Measurements from ENCODE around the gene NLRC5.

Gene NLRC5

DNA sequence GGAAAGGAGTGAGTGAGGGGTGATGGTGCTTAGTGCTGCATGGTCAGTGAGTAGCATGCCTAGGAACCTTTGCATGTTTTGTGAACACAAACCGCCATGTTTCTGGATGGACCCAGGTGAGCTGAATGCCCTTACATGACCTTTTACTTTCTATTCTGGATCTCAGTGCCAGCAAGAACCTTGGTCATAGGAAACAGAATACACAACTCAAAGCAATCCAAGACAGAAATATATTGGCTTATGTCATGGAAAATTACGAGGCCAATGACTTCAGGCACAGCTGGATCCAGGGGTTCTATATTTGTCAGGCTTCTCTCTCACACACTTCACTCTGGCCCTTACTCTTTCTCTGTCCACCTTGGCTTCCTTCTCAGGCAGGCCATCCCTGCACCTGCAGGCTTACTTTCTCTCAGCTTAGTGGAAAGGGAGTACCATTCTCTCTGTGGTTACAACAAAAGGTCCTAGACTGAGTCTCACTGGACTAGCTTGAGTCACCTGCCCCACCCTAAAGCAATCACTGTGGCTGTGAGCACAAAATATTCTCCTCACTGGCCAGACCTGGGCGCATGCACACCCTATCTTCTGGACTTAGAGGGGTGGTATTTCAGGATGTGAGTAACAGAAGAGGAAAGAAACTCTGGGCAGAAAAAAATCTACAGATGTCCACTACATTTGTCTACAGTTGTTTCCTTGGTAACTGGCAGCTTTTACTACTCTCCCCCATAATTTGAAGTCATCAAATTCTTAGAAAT lies 82.7 kb downstream of the NLRC5 start:
- Histone ChIP-seq H3K27ac (no peak overlapping the region), H3K9me3 (ENCODE audit: severe bottlenecking) (no peaks in the 10 kb centered on the region), H3K4me3 (ENCODE audit: low read depth, low read length) (no peak overlapping the region), H3K36me3 (no peaks in the 10 kb centered on the region), H3K27me3 (ENCODE audit: insufficient read depth, low read depth, severe bottlenecking) (no peaks in the 10 kb centered on the region)
- TF ChIP-seq, protein P1, sequence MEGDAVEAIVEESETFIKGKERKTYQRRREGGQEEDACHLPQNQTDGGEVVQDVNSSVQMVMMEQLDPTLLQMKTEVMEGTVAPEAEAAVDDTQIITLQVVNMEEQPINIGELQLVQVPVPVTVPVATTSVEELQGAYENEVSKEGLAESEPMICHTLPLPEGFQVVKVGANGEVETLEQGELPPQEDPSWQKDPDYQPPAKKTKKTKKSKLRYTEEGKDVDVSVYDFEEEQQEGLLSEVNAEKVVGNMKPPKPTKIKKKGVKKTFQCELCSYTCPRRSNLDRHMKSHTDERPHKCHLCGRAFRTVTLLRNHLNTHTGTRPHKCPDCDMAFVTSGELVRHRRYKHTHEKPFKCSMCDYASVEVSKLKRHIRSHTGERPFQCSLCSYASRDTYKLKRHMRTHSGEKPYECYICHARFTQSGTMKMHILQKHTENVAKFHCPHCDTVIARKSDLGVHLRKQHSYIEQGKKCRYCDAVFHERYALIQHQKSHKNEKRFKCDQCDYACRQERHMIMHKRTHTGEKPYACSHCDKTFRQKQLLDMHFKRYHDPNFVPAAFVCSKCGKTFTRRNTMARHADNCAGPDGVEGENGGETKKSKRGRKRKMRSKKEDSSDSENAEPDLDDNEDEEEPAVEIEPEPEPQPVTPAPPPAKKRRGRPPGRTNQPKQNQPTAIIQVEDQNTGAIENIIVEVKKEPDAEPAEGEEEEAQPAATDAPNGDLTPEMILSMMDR (IDR thresholded peaks at IDR 0.05; ENCODE audit: low read depth, low read length): no peak
- DNase-seq: no peak

DNA sequence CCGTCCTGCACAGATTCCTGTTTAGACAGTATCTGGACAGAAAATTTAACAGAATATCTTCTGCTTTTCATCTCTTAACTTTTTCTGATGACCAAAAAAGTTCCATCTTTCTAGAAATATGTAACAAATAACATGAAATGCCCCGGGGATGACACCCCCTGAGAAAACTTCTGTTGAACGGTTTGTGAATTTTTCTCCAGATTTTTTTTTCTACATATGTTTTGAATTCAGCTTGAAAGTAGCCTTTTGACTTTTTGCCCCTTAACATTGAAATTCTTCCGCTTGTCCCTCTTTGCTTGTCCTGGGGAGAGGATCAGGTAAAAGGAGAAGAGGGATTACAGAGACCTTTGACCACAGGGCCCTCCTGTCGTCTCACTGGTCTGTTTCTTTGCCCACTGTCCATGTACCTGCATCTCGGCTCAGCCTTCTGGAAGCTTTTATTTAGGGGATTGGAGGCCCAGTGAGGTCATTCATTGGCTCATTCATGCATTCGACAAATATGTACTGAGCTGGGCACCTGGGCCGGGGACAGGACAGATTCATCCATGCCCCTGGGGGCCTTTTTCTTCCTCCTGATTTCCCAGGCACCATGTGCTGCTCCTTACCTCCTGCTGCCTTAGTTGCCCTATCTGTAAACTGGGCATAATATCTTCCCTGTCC lies 83.4 kb downstream of the NLRC5 start:
- H3K27ac ChIP-seq: no peak overlapping the region
- no peak for DNase-seq
- H3K4me3 ChIP-seq (ENCODE audit: low read depth, low read length): no peak overlapping the region
- H3K9me3 ChIP-seq (ENCODE audit: severe bottlenecking): no peaks in the 10 kb centered on the region
- no peaks in the 10 kb centered on the region for H3K36me3 ChIP-seq
- TF ChIP-seq, protein P1 (IDR thresholded peaks at IDR 0.05; ENCODE audit: low read depth, low read length): no peak
- no peaks in the 10 kb centered on the region for H3K27me3 ChIP-seq (ENCODE audit: insufficient read depth, low read depth, severe bottlenecking)

GRCh38 chr16:57077714-57078113 lies 88.4 kb downstream of the NLRC5 start:
- H3K27ac ChIP-seq: no peak overlapping the region
- H3K4me3 ChIP-seq (ENCODE audit: low read depth, low read length): no peak overlapping the region
- no peak for DNase-seq
- H3K9me3 ChIP-seq (ENCODE audit: severe bottlenecking): no peaks in the 10 kb centered on the region
- TF ChIP-seq, protein P1 (IDR thresholded peaks at IDR 0.05; ENCODE audit: low read depth, low read length): no peak
- H3K27me3 ChIP-seq (ENCODE audit: insufficient read depth, low read depth, severe bottlenecking): no peaks in the 10 kb centered on the region
- no peaks in the 10 kb centered on the region for H3K36me3 ChIP-seq

DNA sequence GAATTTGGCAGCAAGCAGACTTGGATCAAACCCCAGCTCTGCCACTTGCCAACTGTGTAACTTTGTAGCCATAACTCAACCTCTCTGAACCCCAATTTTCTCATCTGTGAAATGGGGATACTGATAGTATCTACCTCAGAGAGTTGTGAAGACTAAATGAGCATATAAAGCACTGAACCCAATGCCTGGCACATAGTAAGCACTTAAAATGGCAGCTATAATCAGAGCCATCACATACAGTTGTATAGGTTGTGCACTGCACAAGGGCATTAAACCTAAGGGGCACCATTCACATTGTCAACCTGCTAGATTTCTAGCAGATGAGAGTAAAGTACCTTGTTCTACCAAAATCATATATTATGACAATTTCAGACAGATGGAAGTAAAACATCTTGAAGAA lies 92.4 kb downstream of the NLRC5 start:
- Histone ChIP-seq H3K4me3 (ENCODE audit: low read depth, low read length) (no peak overlapping the region), H3K27ac (no peak overlapping the region), H3K9me3 (ENCODE audit: severe bottlenecking) (no peaks in the 10 kb centered on the region), H3K27me3 (ENCODE audit: insufficient read depth, low read depth, severe bottlenecking) (no peaks in the 10 kb centered on the region), H3K36me3 (no peaks in the 10 kb centered on the region)
- TF ChIP-seq, protein P1 (IDR thresholded peaks at IDR 0.05; ENCODE audit: low read depth, low read length): no peak
- DNase-seq: no peak

- Histone ChIP-seq H3K9me3 (ENCODE audit: severe bottlenecking) (no peaks in the 10 kb centered on the region), H3K27ac (no peak overlapping the region), H3K27me3 (ENCODE audit: insufficient read depth, low read depth, severe bottlenecking) (no peaks in the 10 kb centered on the region), H3K4me3 (ENCODE audit: low read depth, low read length) (no peak overlapping the region), H3K36me3 (no peaks in the 10 kb centered on the region)
- DNase-seq: no peak
- TF ChIP-seq, protein P1 (IDR thresholded peaks at IDR 0.05; ENCODE audit: low read depth, low read length): no peak
These were observed 93.3 kb downstream of the NLRC5 start for GRCh38 chr16:57082664-57083063.

All from WERI-Rb-1 (cell line).